Measurements from ENCODE around the gene MB. TPM values are rescaled to one million over a fixed set of nuclear protein-coding genes. Genes with fewer than 3 reads are reported as not detected.

MB gene
- total RNA-seq, 4 donors from 2014 or later = not detected

DNA sequence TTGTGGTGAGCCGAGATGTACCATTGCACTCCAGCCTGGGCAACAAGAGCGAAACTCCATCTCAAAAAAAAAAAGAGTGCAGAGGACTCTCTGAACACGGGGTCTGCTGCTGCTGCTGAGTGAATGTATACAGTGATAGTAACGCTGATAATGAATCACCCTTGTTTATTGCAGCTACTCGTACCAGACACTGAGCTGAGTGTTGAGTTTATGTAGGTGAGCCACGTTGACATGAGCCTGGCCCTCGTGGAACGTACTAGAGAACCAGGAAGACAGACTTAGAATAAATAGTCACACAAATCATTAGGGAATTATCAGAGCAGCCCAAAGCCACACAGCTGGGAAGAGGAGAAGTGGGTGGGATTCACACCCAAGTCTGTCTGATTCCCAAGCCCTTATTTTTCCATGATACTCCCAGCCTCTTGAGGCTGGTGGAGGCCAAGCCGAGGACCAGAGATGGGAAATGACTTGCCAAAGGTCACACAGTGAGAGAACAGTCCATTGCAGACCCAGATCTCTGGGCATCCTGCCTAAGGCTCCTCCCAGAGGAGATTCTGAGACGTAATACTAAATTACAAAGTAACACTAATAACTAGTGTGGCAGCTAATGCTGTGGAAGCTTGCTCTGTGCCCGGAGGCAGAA, 34.8 kb downstream of the MB start:
- TF ChIP-seq POLR2A (IDR thresholded peaks at IDR 0.05) (no peak), EP300 (IDR thresholded peaks at IDR 0.05) (no peak)
- TF ChIP-seq, protein P1, sequence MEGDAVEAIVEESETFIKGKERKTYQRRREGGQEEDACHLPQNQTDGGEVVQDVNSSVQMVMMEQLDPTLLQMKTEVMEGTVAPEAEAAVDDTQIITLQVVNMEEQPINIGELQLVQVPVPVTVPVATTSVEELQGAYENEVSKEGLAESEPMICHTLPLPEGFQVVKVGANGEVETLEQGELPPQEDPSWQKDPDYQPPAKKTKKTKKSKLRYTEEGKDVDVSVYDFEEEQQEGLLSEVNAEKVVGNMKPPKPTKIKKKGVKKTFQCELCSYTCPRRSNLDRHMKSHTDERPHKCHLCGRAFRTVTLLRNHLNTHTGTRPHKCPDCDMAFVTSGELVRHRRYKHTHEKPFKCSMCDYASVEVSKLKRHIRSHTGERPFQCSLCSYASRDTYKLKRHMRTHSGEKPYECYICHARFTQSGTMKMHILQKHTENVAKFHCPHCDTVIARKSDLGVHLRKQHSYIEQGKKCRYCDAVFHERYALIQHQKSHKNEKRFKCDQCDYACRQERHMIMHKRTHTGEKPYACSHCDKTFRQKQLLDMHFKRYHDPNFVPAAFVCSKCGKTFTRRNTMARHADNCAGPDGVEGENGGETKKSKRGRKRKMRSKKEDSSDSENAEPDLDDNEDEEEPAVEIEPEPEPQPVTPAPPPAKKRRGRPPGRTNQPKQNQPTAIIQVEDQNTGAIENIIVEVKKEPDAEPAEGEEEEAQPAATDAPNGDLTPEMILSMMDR (IDR thresholded peaks at IDR 0.05) = no peak
- H3K27ac ChIP-seq = no peak overlapping the region
- WGBS, 2 donors = 69% methylated on average over 11 of the region's 11 CpGs

DNA sequence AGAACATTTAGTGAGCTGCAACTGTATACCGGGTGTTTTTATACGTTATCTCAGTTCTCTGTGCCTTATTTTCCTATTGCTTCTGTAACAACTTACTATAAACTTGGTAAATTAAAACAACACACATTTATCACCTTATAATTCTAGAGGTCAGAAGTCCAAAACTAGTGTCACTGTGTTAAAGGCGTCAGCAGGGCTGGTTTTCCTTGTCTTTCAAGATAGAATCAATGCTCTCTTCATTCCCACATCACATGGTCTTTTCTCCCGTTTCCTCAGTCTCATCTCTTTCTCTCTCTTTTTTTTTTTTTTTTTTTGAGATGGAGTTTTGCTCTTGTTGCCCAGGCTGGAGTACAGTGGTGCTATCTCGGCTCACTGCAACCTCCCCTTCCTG, 36.1 kb downstream of the MB start:
- Histone ChIP-seq H3K9me3 (no peaks in the 10 kb centered on the region), H3K36me3 (no peaks in the 10 kb centered on the region), H3K27ac (no peak overlapping the region), H3K27me3 (no peaks in the 10 kb centered on the region), H3K4me3 (no peak overlapping the region), H3K4me1 (peaks cover 0 to 8% (median 0%) of the 10 kb centered on the region in 4 donors)
- no peak for DNase-seq (ENCODE audit: low spot score in 2 of 2)
- TF ChIP-seq EP300 (IDR thresholded peaks at IDR 0.05) = no peak
- no peak for TF ChIP-seq POLR2A (IDR thresholded peaks at IDR 0.05)
- TF ChIP-seq, protein P1 (IDR thresholded peaks at IDR 0.05) = no peak
- 75 to 79% methylated on average over 5 of the region's 5 CpGs for WGBS, 2 donors

More for the DNA sequence above, 34.8 kb downstream of the MB start:
- peaks cover 0 to 8% (median 0%) of the 10 kb centered on the region in 4 donors for H3K4me1 ChIP-seq
- H3K36me3 ChIP-seq = no peaks in the 10 kb centered on the region
- H3K27me3 ChIP-seq = no peaks in the 10 kb centered on the region
- H3K4me3 ChIP-seq = no peak overlapping the region
- DNase-seq (ENCODE audit: low spot score in 2 of 2) = no peak
- H3K9me3 ChIP-seq = peaks cover 0 to 3% (median 0%) of the 10 kb centered on the region in 4 donors

DNA sequence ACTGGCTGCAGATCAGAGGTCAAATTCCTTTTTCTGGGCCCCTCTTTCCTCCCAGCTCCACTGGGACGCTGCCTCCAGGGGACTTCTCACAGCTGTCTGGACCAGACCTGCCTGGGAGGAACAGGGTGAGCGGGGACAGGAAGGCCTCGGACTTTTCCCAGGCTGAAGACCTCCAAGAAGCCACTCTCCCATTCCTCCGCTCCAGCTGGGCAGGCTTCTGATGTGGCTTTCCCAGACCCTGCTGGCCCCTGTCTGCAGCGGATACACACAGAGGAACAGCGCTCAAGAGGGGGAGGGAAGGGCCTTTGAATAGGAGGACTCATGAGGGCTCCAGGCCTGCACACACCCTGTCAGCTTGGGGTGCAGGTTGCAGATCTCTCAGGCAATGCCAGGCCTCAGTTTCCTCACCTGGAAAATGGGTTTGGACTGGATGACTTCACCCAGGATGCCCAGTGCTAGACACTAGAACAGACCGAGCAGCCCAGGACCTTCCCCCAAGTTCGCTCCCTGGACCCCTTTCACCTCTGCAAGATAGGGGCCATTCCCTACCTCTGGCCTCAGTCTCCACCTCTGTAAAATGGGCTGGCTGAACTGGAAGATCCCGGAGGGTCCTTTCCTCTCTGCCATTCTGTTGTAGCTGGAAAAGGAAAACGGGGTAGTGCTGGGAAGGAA, 36.6 kb downstream of the MB start:
- DNase-seq (ENCODE audit: low spot score in 2 of 2) = no peak
- Histone ChIP-seq H3K9me3 (no peaks in the 10 kb centered on the region), H3K27me3 (no peaks in the 10 kb centered on the region), H3K4me1 (peaks cover 0 to 8% (median 0%) of the 10 kb centered on the region in 4 donors), H3K27ac (no peak overlapping the region), H3K4me3 (no peak overlapping the region), H3K36me3 (no peaks in the 10 kb centered on the region)
- no peak for TF ChIP-seq EP300 (IDR thresholded peaks at IDR 0.05)
- TF ChIP-seq, protein P1 (IDR thresholded peaks at IDR 0.05) = no peak
- no peak for TF ChIP-seq POLR2A (IDR thresholded peaks at IDR 0.05)
- 78 to 80% methylated on average over 10 of the region's 10 CpGs for WGBS, 2 donors

DNA sequence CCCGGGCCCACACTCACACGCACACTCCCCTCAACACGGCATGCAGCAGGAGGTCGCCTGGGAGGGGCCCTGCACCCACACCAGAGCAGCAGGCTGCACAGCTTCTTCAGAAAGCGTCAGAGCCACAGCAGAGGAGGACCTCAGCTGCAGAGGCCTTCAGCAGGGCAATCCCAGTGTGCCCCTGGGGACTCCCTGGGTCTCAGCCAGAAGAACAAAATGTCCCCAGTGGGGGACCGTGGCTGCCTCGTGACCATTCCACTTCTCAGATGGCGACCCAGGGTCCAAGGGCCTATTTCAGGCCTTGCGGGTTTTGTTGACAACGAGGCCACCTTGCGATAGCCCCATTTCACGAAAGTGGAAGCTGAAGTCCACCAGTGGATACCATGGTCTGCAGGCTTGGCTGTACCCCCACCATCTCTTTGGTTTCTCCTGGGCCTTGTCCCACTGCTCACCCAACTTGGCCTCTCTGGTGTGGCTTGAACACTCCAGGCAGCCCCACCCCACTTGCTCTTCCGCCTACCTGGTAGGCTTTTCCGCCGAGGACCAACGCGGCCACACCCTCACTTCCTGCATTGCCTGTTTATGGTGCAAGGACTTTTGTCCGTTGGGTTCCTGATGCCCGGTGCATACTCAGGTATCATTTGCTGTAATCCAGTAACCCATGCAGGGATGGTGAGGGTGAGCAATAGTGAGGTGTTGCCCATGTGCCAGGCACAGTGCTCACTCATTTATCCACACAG, 38.1 kb downstream of the MB start:
- Histone ChIP-seq H3K36me3 (no peaks in the 10 kb centered on the region), H3K4me1 (peaks cover 0 to 8% (median 0%) of the 10 kb centered on the region in 4 donors), H3K27me3 (no peaks in the 10 kb centered on the region), H3K27ac (no peak overlapping the region), H3K9me3 (no peaks in the 10 kb centered on the region), H3K4me3 (no peak overlapping the region)
- 85 to 90% methylated on average over 12 to 19 of the region's 19 CpGs for WGBS, 2 donors
- TF ChIP-seq POLR2A (IDR thresholded peaks at IDR 0.05) = no peak
- no peak for TF ChIP-seq EP300 (IDR thresholded peaks at IDR 0.05)
- TF ChIP-seq, protein P1 (IDR thresholded peaks at IDR 0.05) = no peak
- DNase-seq (ENCODE audit: low spot score in 2 of 2) = no peak
